DMS53 treated with DMSO at 0.1 percent for 48 hours (cell line): ENCODE data around the gene PRR29.

Experiments used
- DNase-seq: peaks from one replicate; lab custom pipeline; 2025; ENCODE audit not compliant: unreplicated experiment; lab: John Stamatoyannopoulos, UW

PRR29 gene

DNA sequence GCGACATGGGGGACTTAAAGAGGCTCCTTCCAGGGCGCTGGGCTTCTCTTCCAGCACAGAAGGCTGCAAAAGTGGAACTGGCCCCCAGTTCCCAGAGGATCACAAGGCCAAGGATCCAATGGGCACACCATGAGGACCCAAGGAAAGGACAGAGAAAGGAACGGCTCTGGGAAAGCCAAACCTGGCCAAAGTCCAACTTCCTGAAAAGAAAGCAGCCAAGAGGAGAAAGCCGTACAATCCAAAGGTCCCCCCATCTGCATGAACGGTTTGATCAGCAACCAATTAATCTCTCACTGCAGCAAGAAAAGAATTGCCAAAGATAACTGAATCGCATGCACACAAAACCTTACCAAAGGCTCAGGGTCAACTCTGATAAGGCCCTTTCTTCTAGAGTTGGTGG lies 42.1 kb downstream of the PRR29 start:
- DNase-seq, result no peak

DNA sequence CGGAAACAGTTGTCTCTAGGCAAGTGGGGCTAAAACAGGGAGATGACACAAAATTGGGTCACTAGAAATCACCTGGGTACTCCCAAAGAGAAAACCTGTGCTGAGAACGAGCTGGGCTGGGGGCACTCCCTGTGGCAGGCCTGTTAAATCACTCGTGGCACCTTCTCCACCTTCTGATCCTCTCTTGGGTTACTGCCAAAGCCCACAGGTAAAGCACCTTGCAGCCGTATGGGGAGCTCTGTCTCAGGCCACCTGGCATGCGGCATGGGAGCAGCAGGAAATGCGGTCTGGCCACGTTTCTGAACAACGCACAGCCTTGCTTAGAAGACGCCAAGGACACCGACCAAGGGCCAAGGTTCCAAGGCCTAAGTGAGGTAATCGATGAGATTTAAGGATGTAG lies 43.8 kb downstream of the PRR29 start:
- DNase-seq, result no peak

DNA sequence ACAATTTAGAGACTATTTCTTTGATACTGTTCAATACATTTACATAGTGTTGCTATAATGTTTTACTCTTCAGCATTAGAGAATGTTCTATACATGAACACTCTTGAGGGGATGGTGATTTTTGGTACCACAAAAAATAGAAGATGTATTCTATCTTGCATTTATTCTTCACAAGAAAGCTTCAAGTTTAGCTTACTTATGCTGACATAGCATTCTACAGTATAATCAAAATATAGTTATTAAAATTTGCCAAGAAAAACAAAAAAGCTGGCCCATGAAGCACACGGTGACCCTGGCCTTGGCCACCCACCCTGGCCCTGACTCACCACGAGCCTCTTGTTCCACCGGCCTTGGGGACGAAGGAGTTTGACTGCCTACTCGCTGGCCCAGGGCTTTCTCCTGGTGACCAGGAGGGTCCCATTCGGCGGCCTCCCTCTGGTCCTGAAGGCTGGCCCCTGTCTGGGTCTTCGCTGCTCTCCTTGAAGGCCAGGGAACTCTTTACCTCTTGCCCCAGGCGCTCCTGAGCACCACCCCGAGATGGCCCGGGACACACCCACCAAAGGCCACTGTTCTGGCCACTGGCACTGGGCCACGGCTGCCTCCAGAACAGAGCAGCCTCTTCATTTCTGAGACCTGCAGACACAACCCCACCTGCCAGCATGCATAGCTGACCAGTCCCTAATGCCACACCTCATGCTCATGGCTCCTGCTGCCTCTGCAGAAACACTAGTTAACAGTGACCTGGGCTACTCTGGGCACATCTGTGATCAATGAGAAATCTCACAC lies 44.7 kb downstream of the PRR29 start:
- no peak for DNase-seq

DNA sequence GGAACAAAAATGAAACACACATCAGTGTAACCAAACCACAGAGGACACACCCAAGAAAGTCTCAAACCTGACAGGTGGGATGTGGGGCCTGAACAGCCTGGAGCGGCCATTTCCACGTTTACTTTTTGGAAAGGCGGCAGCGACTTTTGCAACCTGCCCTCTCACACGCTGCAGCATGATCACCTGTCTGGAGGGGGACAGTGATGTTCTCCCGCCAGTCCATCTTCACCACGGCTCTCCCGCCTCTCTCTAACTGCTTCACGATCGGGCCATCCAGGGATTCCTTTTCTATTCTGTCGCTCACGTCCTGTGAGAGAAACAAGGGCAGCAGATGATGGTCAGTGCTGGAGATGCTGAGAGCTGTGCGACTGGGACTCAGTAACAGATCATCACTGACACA lies 47.0 kb downstream of the PRR29 start:
- DNase-seq, result no peak

DNA sequence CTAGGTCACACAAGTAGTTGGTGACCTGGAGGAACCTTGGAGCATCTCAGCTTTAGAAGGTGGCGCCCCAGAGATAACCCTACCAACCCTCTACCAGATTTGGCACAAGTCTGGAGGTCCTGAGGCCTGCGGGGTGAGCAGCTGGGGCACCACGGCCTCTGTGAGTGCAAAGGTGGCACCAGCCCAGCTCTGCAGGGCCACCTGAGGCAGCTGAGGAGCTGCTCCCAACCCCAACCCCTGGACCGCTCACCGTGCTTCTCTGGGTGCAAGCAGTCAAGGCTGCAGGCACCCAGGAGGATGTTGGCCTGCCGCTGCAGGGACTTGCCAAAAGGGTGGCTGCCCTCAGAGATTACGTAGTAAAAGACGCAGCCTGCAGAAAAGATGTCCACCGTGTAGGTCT lies 50.7 kb downstream of the PRR29 start:
- no peak for DNase-seq

DNA sequence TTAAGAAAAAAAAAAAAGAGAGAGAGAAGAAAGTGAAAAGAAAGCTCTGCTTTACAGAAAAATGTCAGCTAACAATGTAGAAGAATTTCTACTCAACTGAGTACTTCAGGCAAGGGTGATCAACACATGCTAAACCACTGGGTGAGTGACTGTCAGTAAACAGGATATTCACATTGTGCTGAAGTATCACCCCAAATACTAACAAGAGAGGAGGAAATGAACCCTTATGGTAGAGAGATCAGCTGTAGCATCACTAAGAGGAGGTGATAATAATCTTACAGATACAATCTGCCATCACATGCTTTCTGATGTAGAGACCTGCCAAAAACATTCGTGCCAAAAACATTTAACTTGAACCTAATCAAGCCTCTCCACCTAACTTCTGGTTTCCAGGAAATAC lies 53.0 kb downstream of the PRR29 start:
- no peak for DNase-seq

DNA sequence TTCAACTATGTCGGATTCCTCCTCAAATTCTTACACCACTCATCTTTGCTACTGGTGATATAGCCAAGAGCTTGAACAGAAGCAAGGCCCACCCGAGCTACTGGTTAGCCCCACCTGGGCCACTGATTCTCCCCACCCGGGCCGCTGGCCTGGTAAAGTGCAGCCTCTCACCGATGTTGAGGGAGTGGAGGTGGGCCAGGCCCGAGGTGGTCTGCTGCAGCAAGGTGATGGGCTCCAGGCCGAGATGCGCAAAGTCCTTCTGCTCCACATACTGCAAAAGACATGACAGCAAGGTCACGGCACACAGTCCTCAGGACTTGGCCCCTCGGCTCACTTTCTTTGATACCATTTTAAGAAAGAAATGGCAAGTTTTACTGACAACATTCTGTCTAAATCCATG lies 55.0 kb downstream of the PRR29 start:
- DNase-seq, result no peak
